ENCODE data around the gene CDCA4. TPM values are rescaled to one million over a fixed set of nuclear protein-coding genes. Genes with fewer than 3 reads are reported as not detected.

Gene CDCA4
- total and polyA plus RNA-seq, 2 donors (not counting 3 experiments of a cell fraction or from before 2014, with no cell fraction given): 29.9 to 44.5 TPM

DNA sequence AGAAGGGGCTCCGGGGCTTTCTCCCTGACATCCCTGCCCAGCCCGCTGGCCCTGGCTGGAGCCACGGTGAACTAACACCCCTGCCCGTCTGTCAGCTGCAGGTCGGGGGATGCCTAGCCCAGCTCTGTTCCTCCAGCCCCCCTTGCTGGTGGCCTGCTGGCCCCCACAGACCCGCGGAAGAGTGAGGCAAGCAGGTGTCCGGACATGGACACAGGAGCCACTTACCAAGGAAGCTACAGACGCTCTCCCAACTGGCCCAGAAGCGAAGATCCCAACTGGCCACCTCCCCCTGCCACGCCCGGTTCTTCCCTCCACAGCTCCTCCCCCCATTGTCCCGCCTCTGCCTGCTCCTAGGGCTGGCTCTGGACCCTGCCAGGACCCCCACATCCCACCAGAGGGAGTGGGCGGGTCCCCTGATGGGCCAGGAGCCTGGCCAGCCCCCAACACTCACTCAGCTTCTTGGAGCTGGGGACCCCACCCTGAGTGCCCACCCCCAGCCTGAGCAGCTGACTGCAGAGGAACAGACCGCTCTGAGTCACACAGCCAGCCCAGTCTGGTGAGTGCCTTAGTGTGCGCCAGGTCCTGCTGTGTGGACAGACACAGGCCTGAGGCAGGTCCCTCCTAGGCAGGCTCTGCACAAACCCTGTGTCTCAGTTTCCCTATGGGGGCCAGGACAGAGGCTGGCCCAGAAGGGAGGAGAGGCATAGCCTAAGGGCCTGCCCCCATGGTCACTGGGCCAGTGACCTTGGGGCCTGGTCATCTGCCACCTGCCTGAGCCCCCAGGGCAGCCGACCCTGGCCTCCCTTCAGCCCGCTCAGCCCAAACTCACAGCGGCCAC, 50.4 kb downstream of the CDCA4 start:
- FAIRE-seq (peak; percentile 97), DNase-seq (ENCODE audit: low read depth, low spot score) (peak; percentile 87)
- Histone ChIP-seq H3K9me1 (replicated peaks; ENCODE audit: control insufficient read depth, extremely low read depth, insufficient read depth, low read length) (no peaks in the 10 kb centered on the region), H3K4me2 (ENCODE audit: insufficient read depth, low read length) (peak overlapping the region; percentile 66), H3K4me1 (ENCODE audit: control insufficient read depth, extremely low read depth, insufficient read depth, low read length) (peaks cover 79% of the 10 kb centered on the region), H3K9me3 (replicated peaks; ENCODE audit: control insufficient read depth, insufficient read depth, low read length) (no peaks in the 10 kb centered on the region), H2AFZ (ENCODE audit: low read depth, low read length) (peak overlapping the region; percentile 7), H4K20me1 (replicated peaks; ENCODE audit: control insufficient read depth, extremely low read depth, insufficient read depth, low read length) (no peaks in the 10 kb centered on the region), H3K27ac (ENCODE audit: insufficient read depth, low read depth, low read length) (peak overlapping the region; percentile 89), H3K79me2 (ENCODE audit: control insufficient read depth, insufficient read depth, low read length) (peaks cover 36% of the 10 kb centered on the region), H3K4me3 (replicated peaks in 1 of 3; ENCODE audit: insufficient read depth in 1 of 3, low read depth in 1 of 3, low read length in 3 of 3) (peak overlapping the region; percentile 24 to 59 (median 41)), H3K36me3 (ENCODE audit: control insufficient read depth in 2 of 2, extremely low read depth in 1 of 2, insufficient read depth in 2 of 2, low read length in 2 of 2) (no peaks in the 10 kb centered on the region), H3K9ac (replicated peaks; ENCODE audit: extremely low read depth, insufficient read depth, low read length) (peak overlapping the region; percentile 32), H3K27me3 (ENCODE audit: control insufficient read depth in 2 of 2, insufficient read depth in 2 of 2, low read length in 2 of 2) (no peaks in the 10 kb centered on the region)
- dilution Hi-C loops (cut with MboI; ENCODE audit: extremely low pct_ligation_motif_present, low sequenced_read_pairs) (no loop called here), intact Hi-C loops (cut with micrococcal nuclease) (loop anchor here (1.0 to 10.0 kb wide), 3 partner anchors 37 to 206 kb away; partner anchors contain the start of gene JAG2)
- ChIA-PET CTCF (interaction anchor here (0.6 to 3.2 kb wide), 13 partner anchors 10 to 202 kb away, joined by 3 to 39 read pairs (median 3); no protein-coding TSS in a partner anchor), POLR2A (interaction anchor here (1.4 kb wide), 1 partner anchor 11 kb away, joined by 3 read pairs; no protein-coding TSS in a partner anchor)
- no TSS peak for BruUV-seq (replicated peaks)
- TF ChIP-seq FOS (IDR thresholded peaks at IDR 0.05; ENCODE audit: borderline replicate concordance, insufficient read depth, low read length) (peak; percentile 73), JUN (IDR thresholded peaks at IDR 0.05; ENCODE audit: borderline replicate concordance, insufficient read depth, insufficient read length, low read depth) (no peak), POLR2AphosphoS5 (IDR thresholded peaks at IDR 0.05; ENCODE audit: insufficient read depth, low read depth, low read length) (peak; percentile 83), POLR2A (IDR thresholded peaks at IDR 0.05; ENCODE audit: low read depth, low read length) (peak; percentile 74)
- TF ChIP-seq, protein P1, sequence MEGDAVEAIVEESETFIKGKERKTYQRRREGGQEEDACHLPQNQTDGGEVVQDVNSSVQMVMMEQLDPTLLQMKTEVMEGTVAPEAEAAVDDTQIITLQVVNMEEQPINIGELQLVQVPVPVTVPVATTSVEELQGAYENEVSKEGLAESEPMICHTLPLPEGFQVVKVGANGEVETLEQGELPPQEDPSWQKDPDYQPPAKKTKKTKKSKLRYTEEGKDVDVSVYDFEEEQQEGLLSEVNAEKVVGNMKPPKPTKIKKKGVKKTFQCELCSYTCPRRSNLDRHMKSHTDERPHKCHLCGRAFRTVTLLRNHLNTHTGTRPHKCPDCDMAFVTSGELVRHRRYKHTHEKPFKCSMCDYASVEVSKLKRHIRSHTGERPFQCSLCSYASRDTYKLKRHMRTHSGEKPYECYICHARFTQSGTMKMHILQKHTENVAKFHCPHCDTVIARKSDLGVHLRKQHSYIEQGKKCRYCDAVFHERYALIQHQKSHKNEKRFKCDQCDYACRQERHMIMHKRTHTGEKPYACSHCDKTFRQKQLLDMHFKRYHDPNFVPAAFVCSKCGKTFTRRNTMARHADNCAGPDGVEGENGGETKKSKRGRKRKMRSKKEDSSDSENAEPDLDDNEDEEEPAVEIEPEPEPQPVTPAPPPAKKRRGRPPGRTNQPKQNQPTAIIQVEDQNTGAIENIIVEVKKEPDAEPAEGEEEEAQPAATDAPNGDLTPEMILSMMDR (IDR thresholded peaks at IDR 0.05; ENCODE audit: extremely low read depth in 1 of 2, insufficient read depth in 1 of 2, low read depth in 1 of 2, low read length in 2 of 2): no peak
